Measurements from ENCODE around the gene IGSF3.
"Not testable (repeated sequence)": the region's sequence is repeated elsewhere in the genome, so short reads cannot be mapped to it uniquely, and the experiment has no call there.

Gene IGSF3

DNA sequence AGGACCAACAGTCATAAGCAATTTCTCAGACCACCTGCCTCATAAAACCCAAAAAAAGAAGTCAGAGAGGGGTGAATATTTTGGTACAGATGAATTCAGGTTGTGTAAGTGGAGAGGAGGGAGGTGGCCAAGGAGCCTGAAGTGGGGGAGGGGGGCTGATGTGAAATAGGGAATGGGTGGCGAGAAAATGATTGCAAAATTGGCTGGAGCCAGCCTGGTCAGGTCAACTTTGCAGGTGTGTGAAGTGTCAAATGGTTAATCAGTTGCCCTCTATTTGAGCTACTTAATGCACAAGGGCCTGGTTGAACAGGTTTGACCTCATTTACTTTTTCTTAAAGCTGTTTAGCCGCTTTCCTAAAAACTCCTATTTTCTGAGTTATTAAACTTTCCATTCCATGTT lies 38.1 kb downstream of the IGSF3 start:
- not testable (repeated sequence) for DNase-seq (ENCODE audit: low spot score)

DNA sequence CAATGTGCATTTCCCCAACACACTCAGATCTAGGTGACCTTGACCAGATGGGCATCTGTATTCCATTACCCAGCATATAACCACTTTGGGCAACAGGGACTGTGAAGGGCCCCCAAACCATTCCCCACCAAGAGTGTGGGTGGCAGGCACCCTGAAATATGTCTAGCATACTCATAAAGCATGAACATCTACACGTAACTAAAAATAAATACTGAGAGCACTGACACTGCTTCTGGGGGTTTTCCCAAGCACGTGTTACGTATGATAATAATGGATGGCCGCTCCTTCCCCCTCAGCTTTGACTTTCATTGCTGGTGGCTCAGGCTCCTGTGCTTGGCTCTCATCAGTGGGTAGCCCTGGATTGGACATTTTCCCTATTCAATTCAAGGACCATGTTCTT lies 39.1 kb downstream of the IGSF3 start:
- DNase-seq (ENCODE audit: low spot score) = no peak

DNA sequence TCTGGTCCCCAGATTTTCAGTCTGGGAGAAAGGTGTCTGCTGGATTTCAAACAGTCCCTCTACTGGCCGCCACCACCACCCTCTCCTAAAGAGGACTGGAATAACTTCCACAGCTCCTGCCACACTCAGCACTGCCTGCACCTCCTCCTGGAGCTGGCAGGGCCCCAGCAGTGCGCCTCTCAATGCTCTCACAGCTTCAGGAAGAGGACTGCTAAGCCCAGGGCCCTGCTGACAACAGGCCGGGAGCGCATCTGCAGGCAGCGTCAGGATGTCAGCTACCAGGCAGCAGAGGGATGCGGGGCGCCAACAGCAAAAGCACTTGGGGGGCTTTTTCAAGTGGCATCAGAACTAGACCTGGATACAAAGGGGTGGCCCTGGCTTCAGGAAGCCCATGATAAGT lies 40.2 kb downstream of the IGSF3 start:
- not testable (repeated sequence) for DNase-seq (ENCODE audit: low spot score)

DNA sequence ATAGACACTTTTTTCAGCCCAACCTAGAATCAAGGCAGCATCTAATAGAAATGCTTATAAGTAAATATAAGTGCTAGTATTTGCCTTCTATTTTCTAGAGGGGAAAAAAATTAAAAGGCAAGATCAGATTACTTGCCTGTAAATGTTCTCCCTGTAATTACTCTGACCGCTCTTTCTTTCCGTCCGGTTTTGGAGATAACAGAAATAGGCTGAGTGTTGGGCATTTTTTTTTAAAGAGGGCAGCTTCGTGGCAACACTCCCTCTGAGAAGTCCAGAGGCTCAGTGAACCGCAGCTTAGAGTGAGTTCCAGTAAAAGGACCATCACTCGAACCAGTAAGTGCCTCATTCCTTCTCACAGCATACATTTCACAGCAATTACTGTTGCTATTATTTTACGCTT lies 40.6 kb downstream of the IGSF3 start:
- DNase-seq (ENCODE audit: low spot score) = not testable (repeated sequence)

DNA sequence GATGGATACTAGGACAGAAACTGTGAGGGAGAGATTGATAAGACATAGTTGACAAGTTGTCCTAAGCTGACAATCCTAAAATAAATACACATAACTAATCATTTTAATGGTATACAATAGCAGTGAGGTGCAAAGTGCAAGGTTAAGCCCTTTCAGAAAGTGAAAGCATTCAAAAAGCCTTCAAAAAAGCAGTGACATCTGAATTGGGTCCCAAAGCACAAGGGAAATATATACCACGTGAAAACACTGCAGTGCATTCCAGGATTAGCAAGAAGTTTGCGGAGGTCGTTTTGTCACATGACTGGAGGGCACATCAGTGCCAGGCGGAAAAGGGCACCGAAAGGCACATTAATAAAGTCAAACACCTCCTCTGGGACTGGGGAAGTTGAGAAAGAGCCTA lies 42.4 kb downstream of the IGSF3 start:
- DNase-seq (ENCODE audit: low spot score) = not testable (repeated sequence)

DNA sequence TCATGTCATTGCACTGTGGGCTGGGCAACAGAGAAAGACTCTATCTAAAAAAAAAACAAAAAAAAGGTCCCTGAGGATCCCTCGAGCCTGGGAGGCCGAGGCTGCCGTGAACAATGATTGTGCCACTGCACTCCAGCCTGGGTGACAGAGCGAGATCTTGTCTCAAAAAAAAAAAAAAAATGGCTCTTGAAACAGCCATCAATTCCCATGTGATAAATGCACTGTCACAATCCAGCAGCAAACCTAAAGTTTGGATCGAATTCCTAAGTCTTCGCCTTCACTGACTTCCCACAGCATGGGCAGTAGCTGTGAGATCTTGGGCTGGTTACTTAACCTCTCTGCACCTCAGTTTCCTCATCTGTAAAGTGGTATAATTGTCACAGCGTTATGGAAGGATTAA lies 43.5 kb downstream of the IGSF3 start:
- DNase-seq (ENCODE audit: low spot score) = no peak

DNA sequence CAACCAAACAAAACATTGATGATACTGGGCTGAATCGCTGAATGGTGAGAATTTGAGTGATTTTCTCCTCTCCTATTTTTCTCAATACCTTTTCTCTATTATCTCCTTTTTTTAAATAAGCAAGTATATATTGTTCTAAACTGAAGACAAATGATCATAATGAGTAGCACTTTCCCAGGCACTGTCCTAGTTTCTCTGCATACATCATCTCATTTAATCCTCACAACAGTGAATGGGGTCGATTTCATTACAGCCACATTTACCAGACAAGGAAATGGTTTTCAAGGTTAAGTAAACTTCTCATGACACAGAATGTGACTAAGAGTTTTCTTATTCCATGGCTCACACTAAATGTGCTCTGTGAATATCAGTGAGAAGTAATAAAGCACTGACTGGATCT lies 45.0 kb downstream of the IGSF3 start:
- not testable (repeated sequence) for DNase-seq (ENCODE audit: low spot score)

DNA sequence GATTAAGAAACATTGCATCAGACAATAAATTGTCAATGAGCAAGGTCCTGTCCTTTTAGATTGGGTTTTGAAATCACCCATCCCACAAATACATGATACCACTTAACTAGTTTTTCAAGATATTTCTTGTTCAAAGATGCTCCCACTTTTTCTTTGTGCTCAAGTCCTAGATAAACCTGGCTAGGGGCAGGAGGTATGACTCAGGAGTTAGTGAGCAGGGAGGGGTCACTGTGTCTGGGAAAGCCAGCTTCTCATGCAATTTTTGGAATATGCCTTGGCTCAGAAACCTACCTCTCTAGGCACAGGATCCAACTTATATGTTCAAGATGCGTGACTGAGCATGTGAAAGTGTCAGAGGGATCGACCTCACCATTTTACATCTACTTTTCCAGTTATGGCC lies 45.8 kb downstream of the IGSF3 start:
- not testable (repeated sequence) for DNase-seq (ENCODE audit: low spot score)

DNA sequence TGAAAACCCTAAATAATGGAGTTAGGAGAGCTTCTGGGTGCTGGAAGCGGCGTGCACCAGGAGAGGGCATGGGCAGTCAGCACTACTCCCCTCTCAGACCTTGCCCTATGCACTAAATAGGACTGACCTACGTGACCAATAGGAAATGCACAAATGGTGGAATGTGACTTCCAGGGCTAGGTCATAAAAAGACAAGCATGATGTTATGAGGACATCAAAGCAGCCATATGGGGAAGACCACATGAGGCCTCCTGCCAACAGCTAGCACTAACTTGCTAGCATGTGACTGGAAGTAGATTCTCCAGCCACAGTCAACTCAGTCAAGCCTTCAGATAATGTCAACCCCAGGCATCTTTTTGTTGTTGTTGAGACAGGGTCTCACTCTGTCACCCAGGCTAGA lies 47.1 kb downstream of the IGSF3 start:
- not testable (repeated sequence) for DNase-seq (ENCODE audit: low spot score)

DNA sequence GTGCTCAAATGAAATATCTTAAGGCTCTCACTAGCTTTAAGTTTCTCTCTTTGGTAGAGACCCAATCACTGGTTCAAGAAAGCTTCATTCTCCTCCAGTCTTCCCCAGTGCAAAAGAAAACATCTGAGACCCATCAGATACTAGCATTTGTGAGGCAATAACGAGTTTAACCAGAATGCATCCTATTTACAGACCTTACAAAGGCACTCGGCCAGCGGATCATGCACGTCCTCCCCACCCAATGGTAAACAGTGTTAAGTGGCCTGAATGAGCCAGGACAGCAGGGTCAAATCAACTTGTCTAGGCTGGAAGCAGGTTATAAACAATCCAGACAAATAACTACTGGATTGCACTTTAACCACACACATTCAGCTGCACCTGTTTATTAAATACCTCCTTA lies 48.4 kb downstream of the IGSF3 start:
- DNase-seq (ENCODE audit: low spot score) = not testable (repeated sequence)

DNA sequence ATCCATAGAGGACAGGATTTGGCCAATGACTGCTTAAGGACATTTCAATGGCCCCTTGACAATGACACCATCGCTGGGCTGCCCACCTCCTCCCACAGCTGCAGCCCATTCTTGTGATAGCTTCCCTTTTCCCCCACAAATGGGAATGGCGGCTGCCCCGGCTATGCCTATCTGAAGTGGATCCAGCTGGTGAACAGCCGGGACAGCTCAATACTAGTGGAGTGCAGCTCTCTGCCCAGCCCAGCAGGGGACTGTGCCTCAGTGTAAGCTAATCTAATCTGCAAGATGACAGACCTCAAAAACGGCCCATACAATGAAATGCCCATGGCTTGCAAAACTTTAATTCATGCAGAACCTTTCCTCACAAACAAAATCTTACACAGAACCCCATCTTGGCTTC lies 49.7 kb downstream of the IGSF3 start:
- DNase-seq (ENCODE audit: low spot score) = not testable (repeated sequence)

DNA sequence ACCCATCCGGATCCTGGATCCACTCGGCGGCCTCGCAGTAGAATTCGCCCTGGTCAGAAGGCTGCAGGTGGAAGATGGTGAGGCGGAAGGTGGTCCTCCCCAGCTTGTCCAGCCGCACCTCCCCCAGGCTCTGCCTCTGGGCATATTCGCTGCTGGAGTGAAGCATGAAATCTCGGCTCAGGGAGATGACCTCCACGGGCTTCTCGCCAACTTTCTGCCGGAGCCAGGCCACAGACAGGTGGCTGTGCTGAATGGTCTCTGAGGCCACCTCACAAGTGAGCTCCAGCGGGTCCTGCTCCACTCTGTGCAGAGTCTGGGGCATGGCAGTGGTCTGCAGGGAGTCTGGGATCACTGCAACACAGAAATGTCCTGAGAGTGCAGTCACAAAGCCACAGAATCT lies 53.7 kb downstream of the IGSF3 start:
- not testable (repeated sequence) for DNase-seq (ENCODE audit: low spot score)

DNA sequence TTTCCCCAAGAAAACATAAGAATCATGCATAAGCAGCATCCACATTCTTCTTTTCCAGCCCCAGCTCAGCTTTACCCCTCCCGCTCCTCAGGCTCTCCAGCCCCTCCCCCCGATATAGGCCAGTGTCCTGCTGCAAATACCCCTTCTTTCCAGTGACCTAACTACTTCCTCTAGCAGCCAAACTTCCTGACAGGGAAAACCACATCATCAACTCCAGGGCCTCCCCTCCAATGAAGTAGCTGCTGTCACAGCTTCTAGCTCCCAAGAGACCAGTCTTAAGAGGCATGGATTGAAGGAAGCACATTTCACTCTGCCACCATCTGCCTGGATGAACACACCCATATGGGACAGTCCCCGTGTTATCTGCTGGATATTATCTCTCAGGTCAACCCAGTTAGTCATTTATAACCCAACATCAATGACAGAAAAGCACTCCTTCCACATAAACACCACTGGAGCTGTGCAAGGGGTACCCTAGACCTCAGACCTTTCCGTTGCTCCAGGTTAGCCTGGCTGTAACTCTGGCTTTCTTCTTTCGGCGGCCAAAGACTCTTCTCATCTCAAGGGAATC lies 57.6 kb downstream of the IGSF3 start:
- not testable (repeated sequence) for DNase-seq (ENCODE audit: low spot score)

DNA sequence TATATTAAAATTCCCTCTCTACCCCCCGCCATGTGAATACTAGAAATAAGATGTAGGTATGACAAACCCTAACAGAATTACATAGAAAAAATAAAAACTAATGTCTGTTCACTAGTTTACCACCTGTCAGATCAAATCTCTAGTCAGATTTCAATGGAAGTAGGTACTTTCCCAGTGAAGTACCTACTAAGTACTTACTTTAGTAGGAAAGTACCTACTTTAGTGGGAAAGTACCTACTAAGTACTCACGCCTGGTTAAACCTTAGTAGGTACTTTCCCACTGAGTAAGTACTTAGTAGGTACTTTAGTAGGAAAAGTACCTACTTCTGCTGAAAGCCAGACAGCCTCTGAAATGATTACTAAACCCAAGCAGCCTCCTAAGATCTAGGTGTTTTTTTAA lies 58.7 kb downstream of the IGSF3 start:
- not testable (repeated sequence) for DNase-seq (ENCODE audit: low spot score)

DNA sequence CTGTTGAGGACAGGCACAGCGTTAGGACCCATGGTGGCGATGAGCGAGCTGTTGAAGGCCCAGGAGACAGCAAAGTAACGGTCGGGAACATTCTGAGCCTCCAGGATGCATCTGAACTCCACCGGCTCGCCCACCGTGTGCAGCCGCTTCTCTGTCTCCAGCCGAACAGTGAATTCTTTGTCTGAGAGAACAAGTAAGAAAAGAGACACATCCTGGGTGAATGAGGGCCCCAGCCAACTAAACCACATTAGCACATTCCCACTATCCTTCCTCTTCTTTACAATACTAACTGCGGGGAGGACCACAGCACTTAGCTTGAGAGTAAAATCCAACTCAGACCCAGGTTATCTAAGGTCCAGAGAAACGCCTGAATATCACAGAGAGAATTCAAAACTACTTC lies 59.4 kb downstream of the IGSF3 start:
- DNase-seq (ENCODE audit: low spot score) = not testable (repeated sequence)

DNA sequence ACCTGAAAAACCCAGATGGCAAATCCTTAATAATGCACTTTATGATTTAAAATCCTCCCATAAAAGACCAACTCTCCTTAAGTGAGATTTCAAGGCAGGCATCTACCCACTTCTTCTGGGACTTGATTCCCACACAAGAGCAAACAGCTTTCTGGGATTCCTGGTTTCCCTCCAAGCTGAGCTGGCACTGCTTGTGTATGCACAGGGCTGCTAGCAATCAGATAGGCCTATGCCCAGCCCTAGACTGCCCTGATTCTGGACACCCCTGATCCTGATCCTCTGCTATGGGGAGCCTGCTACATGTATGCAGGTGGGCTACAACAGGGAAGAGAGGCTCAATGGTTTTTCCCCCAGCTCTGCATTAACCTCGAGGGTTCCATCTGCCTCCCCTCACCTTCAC lies 60.1 kb downstream of the IGSF3 start:
- DNase-seq (ENCODE audit: low spot score) = not testable (repeated sequence)

DNA sequence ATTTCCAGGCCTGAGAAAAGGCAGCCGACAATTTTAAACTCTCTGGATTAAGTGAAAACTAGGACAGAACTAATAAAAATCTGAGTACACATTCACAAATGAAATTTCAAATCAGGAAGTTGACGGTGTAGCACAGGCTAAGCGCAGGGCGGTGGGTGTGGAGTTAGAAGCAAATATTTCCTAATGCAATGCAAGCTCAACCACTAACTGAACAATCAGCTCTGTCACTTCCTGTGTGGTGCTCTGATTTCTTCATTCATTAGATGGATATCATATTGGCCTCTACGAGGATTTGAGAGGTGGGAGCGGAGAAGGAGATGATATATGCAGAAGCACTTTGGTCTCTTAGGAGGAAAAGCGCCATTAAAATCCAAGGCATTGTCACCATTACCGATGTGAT lies 61.5 kb downstream of the IGSF3 start:
- DNase-seq (ENCODE audit: low spot score) = not testable (repeated sequence)

DNA sequence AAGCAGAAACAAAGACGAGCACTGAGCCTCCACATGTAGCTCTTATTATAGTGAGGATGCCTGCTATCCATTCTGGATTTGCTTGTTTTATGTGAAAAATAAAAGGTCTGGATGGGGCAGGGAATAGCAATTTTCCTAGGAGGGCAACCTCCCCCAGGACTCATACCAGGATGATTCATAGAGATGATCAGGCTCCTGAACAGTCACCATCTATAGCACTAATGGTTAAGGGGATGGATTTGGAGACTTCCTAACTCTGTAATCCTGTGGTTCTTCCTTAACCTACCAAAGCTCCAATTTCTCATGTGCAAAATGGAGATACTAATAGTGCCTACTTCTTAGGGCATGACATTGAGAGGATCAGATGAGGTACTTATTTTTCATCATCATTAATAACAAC lies 62.2 kb downstream of the IGSF3 start:
- no peak for DNase-seq (ENCODE audit: low spot score)

DNA sequence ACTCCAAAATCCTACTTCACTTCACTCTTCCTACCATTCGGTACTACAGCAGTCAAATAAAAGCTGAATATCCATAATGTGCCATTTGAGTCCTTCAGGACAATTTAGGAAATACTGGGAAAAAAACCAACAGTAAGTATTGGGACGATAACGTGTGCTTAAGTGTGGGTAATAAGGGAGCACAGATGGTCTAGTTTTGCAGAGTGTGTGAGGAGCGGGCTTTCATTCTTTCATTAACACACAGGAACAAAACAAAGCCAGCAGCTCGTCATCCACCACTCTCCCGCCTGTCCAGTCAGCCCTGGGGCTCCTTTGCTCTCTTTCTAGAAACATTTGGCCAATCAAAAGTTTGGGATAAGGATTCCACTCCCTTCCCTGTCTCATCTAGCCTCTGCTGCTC lies 63.1 kb downstream of the IGSF3 start:
- DNase-seq (ENCODE audit: low spot score) = not testable (repeated sequence)

DNA sequence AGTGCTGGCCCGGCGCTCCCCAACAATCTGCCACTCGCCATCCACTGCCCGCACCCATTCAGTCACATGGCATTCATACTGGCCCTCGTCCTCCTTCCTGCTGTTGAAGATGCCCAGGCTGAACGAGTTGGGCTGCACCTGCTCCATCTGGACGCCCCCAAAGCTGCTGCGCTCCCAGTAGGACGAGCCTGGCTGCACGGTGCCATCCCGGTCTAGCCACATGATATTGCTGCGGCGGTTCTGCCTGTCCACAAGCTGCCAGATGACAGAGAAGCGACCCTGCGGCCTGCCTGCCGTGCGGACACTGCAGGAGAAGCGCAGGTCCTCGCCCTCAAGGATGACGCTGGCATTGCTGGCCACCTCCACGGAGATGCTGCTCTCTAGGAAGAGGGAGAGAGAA lies 63.9 kb downstream of the IGSF3 start:
- DNase-seq (ENCODE audit: low spot score) = not testable (repeated sequence)

DNA sequence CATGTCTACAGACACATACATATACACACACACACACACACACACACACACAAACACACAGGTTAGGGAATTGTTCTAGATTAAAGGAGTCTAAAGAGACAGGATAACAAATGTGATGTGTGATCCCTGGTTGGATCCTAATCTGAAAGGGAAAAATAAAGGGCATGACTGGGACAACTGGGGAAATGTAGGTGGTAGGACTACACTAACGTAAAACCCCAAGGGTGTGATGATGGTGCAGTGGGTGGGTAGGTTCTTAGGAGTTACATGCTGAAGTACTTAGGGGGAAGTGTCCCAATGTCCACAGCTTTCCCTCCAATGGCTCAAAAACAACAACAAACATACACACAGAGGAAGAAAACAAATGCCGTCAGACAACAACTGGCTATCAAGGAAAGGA lies 68.2 kb downstream of the IGSF3 start:
- not testable (repeated sequence) for DNase-seq (ENCODE audit: low spot score)

DNA sequence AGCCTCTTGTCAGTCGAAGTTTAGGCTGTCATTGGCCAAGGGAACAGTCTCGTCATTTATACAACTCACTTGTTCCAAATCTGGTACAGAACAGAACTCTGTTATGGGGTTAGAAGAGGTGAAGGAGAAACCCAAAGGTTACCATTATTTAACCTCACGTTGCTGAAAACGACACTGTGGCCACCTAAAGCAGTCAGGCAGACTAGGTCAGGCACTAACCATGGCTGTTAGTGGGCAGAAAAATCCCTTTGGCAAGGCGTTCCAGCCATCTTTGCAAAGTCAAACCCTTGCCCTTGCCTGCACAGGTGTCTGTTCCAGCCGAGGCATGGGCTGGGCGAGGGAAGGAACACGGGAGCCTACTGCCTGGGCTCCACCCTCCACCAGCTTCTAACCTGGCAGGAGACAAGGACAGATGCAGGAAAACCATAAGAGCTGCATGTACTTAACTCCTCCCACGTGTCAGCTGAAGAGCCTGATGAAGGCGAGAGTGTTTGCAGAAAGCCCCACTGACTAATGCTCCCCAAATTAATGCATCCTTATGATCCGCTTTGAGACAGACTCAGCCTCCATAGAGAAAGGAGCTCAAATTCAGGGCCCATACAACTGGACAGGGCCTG lies 69.0 kb downstream of the IGSF3 start:
- not testable (repeated sequence) for DNase-seq (ENCODE audit: low spot score)

DNA sequence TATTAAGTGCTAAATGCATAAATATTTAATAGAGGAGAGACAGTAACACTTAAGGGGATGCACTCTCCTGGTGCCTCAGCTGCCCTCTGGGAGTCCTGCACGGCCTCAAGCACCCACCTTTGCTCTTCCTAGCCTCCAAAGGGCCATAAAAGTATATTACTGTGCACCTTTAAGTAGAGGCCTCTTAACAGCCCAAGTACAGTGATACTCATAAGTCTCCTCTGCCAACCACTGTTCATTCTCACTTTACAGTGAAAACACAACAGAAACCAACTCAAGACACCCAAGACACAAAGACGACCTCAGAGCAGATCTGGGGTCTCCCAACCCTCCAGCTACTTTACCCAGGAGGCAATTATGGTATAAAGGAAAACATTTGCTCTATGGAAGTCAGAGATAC lies 70.1 kb downstream of the IGSF3 start:
- not testable (repeated sequence) for DNase-seq (ENCODE audit: low spot score)

DNA sequence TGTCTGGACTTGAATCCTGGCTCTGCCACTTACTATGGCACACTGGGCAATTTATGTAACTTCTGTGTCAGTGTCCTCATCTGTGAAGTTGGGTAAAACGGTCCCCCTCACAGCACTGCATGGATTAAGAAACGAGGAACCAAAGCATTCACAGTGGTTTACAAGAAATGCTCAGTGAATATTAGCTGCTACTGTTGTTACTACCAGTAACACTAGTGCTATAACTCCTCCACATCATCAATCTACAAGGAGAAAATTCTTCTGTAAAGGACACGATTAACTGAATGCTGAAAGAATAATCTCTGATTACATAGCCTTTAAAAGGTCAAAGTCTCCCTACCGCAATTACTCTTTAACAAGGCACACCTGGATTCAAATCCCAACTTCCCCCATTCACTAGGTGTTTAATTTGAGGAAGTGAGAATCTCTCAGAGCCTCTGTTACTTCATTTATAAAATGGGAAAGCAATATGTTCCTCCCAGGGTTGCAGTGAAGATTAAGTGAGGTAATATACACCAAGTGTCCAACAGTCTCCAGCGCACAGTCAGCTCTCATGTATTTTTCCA lies 70.7 kb downstream of the IGSF3 start:
- DNase-seq (ENCODE audit: low spot score) = not testable (repeated sequence)
